BLaER1 (cell line): ENCODE measurements around the gene ADGRG3.

Experiments used
- H3K27ac ChIP-seq: shearing (Covaris generic); formaldehyde crosslinking; 2 replicates; pipeline ENCODE4 v1.8.1; 2022
- H3K27me3 ChIP-seq: shearing (Covaris generic); formaldehyde crosslinking; 2 replicates; pipeline ENCODE4 v1.8.1; 2022
- H3K36me3 ChIP-seq: shearing (Covaris generic); formaldehyde crosslinking; 2 replicates; pipeline ENCODE4 v1.8.1; 2022
- H3K4me1 ChIP-seq: shearing (Covaris generic); formaldehyde crosslinking; 2 replicates; pipeline ENCODE4 v1.8.1; 2022
- H3K4me2 ChIP-seq: shearing (Covaris generic); formaldehyde crosslinking; 2 replicates; pipeline ENCODE4 v1.8.1; 2022
- H3K4me3 ChIP-seq: shearing (Covaris generic); formaldehyde crosslinking; 2 replicates; pipeline ENCODE4 v1.8.1; 2022
- H3K9ac ChIP-seq: shearing (Covaris generic); formaldehyde crosslinking; 2 replicates; pipeline ENCODE4 v1.8.1; 2022
- H3K9me3 ChIP-seq: shearing (Covaris generic); formaldehyde crosslinking; 2 replicates; pipeline ENCODE4 v1.8.1; 2022
- H4K20me1 ChIP-seq: shearing (Covaris generic); formaldehyde crosslinking; 2 replicates; pipeline ENCODE4 v1.8.1; 2022
- Cebpa-rat ChIP-seq: shearing (Covaris generic); IDR thresholded peaks from 2 replicates; pipeline ENCODE4 v1.8.1; 2022

The ADGRG3 gene

GRCh38 chr16:57632568-57632967, 35.5 kb upstream of the ADGRG3 start:
- Histone ChIP-seq H3K4me1 (peaks cover 84% of the 10 kb centered on the region), H3K27me3 (no peaks in the 10 kb centered on the region), H3K4me3 (no peak overlapping the region), H3K9ac (no peak overlapping the region), H3K4me2 (no peak overlapping the region), H3K27ac (peak overlapping the region; percentile 12; the same call in 1 of the 2 replicates), H3K36me3 (no peaks in the 10 kb centered on the region), H4K20me1 (no peaks in the 10 kb centered on the region), H3K9me3 (no peaks in the 10 kb centered on the region)
- TF ChIP-seq Cebpa-rat: no peak

GRCh38 chr16:57633383-57634064, 34.6 kb upstream of the ADGRG3 start:
- Histone ChIP-seq H4K20me1 (no peaks in the 10 kb centered on the region), H3K27me3 (no peaks in the 10 kb centered on the region), H3K27ac (peak overlapping the region; percentile 11), H3K4me2 (peak overlapping the region; percentile 35), H3K36me3 (no peaks in the 10 kb centered on the region), H3K9ac (no peak overlapping the region), H3K9me3 (no peaks in the 10 kb centered on the region), H3K4me1 (peaks cover 84% of the 10 kb centered on the region), H3K4me3 (no peak overlapping the region)
- no peak for TF ChIP-seq Cebpa-rat

- no peaks in the 10 kb centered on the region for H3K36me3 ChIP-seq
- no peak overlapping the region for H3K9ac ChIP-seq
- H3K9me3 ChIP-seq: no peaks in the 10 kb centered on the region
- peaks cover 84% of the 10 kb centered on the region for H3K4me1 ChIP-seq
- peak overlapping the region; percentile 35 for H3K4me2 ChIP-seq
- no peaks in the 10 kb centered on the region for H3K27me3 ChIP-seq
- peak overlapping the region; percentile 11 for H3K27ac ChIP-seq
- H3K4me3 ChIP-seq: no peak overlapping the region
- no peak for TF ChIP-seq Cebpa-rat
- H4K20me1 ChIP-seq: no peaks in the 10 kb centered on the region
Measured at GRCh38 chr16:57634171-57634570, 33.9 kb upstream of the ADGRG3 start.

- H3K4me1 ChIP-seq: peaks cover 85% of the 10 kb centered on the region
- no peaks in the 10 kb centered on the region for H3K27me3 ChIP-seq
- peak overlapping the region; percentile 13; the same call in 1 of the 2 replicates for H3K4me2 ChIP-seq
- H4K20me1 ChIP-seq: no peaks in the 10 kb centered on the region
- no peaks in the 10 kb centered on the region for H3K36me3 ChIP-seq
- no peak overlapping the region for H3K9ac ChIP-seq
- H3K9me3 ChIP-seq: no peaks in the 10 kb centered on the region
- TF ChIP-seq Cebpa-rat: no peak
- no peak overlapping the region for H3K4me3 ChIP-seq
- H3K27ac ChIP-seq: no peak overlapping the region
Measured at GRCh38 chr16:57635266-57636097, 32.6 kb upstream of the ADGRG3 start.

- H3K27me3 ChIP-seq: no peaks in the 10 kb centered on the region
- no peak overlapping the region for H3K4me3 ChIP-seq
- no peak overlapping the region for H3K9ac ChIP-seq
- H3K4me1 ChIP-seq: peaks cover 85% of the 10 kb centered on the region
- H3K36me3 ChIP-seq: no peaks in the 10 kb centered on the region
- no peaks in the 10 kb centered on the region for H4K20me1 ChIP-seq
- no peaks in the 10 kb centered on the region for H3K9me3 ChIP-seq
- no peak for TF ChIP-seq Cebpa-rat
- no peak overlapping the region for H3K27ac ChIP-seq
- H3K4me2 ChIP-seq: no peak overlapping the region
Measured at GRCh38 chr16:57636184-57636583, 31.9 kb upstream of the ADGRG3 start.

- no peaks in the 10 kb centered on the region for H3K27me3 ChIP-seq
- H3K9me3 ChIP-seq: no peaks in the 10 kb centered on the region
- peaks cover 85% of the 10 kb centered on the region for H3K4me1 ChIP-seq
- H3K36me3 ChIP-seq: no peaks in the 10 kb centered on the region
- peak overlapping the region; percentile 88 for H3K4me2 ChIP-seq
- no peak for TF ChIP-seq Cebpa-rat
- no peak overlapping the region for H3K4me3 ChIP-seq
- no peaks in the 10 kb centered on the region for H4K20me1 ChIP-seq
- H3K9ac ChIP-seq: peak overlapping the region; percentile 52
- H3K27ac ChIP-seq: peak overlapping the region; percentile 72
Measured at GRCh38 chr16:57637020-57637419, 31.1 kb upstream of the ADGRG3 start.

- no peaks in the 10 kb centered on the region for H3K36me3 ChIP-seq
- H4K20me1 ChIP-seq: no peaks in the 10 kb centered on the region
- peak overlapping the region; percentile 88 for H3K4me2 ChIP-seq
- no peak for TF ChIP-seq Cebpa-rat
- H3K9ac ChIP-seq: peak overlapping the region; percentile 52
- no peak overlapping the region for H3K4me3 ChIP-seq
- H3K4me1 ChIP-seq: peaks cover 87% of the 10 kb centered on the region
- no peaks in the 10 kb centered on the region for H3K27me3 ChIP-seq
- peak overlapping the region; percentile 72 for H3K27ac ChIP-seq
- no peaks in the 10 kb centered on the region for H3K9me3 ChIP-seq
Measured at GRCh38 chr16:57637424-57637823, 30.7 kb upstream of the ADGRG3 start.

GRCh38 chr16:57637965-57638364, 30.1 kb upstream of the ADGRG3 start:
- Histone ChIP-seq H3K4me3 (no peak overlapping the region), H4K20me1 (no peaks in the 10 kb centered on the region), H3K4me1 (peaks cover 92% of the 10 kb centered on the region), H3K4me2 (peak overlapping the region; percentile 88), H3K36me3 (no peaks in the 10 kb centered on the region), H3K9ac (peak overlapping the region; percentile 52; the same call in 1 of the 2 replicates), H3K27ac (peak overlapping the region; percentile 72), H3K27me3 (no peaks in the 10 kb centered on the region), H3K9me3 (no peaks in the 10 kb centered on the region)
- no peak for TF ChIP-seq Cebpa-rat

- H3K4me1 ChIP-seq: peaks cover 97% of the 10 kb centered on the region
- peak overlapping the region; percentile 88 for H3K4me2 ChIP-seq
- H3K9me3 ChIP-seq: no peaks in the 10 kb centered on the region
- no peaks in the 10 kb centered on the region for H3K27me3 ChIP-seq
- H3K9ac ChIP-seq: no peak overlapping the region
- H3K4me3 ChIP-seq: no peak overlapping the region
- no peaks in the 10 kb centered on the region for H4K20me1 ChIP-seq
- TF ChIP-seq Cebpa-rat: no peak
- 0 out of 2 replicates have a peak overlapping the region, but pooled peaks have one; percentile 72 for H3K27ac ChIP-seq
- no peaks in the 10 kb centered on the region for H3K36me3 ChIP-seq
Measured at GRCh38 chr16:57638381-57638780, 29.7 kb upstream of the ADGRG3 start.

- Histone ChIP-seq H3K4me1 (peaks cover 95% of the 10 kb centered on the region), H3K4me2 (peak overlapping the region; percentile 88), H3K27me3 (no peaks in the 10 kb centered on the region), H3K36me3 (no peaks in the 10 kb centered on the region), H3K9me3 (no peaks in the 10 kb centered on the region), H3K27ac (peak overlapping the region; percentile 97), H4K20me1 (no peaks in the 10 kb centered on the region), H3K4me3 (peak overlapping the region; percentile 45; the same call in 1 of the 2 replicates), H3K9ac (0 out of 2 replicates have a peak overlapping the region, but pooled peaks have one; percentile 3)
- no peak for TF ChIP-seq Cebpa-rat
Measured at GRCh38 chr16:57639172-57639887, 28.8 kb upstream of the ADGRG3 start.
